Stimulated activated naive CD4-positive, alpha-beta T cell (primary cell): ENCODE measurements around the gene RAB40A.

ENCODE experiments used
- DNase-seq, 6 experiments: peaks; one replicate each; lab custom pipeline; 2025; lab: John Stamatoyannopoulos, UW

RAB40A gene, protein sequence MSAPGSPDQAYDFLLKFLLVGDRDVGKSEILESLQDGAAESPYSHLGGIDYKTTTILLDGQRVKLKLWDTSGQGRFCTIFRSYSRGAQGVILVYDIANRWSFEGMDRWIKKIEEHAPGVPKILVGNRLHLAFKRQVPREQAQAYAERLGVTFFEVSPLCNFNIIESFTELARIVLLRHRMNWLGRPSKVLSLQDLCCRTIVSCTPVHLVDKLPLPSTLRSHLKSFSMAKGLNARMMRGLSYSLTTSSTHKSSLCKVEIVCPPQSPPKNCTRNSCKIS

DNA sequence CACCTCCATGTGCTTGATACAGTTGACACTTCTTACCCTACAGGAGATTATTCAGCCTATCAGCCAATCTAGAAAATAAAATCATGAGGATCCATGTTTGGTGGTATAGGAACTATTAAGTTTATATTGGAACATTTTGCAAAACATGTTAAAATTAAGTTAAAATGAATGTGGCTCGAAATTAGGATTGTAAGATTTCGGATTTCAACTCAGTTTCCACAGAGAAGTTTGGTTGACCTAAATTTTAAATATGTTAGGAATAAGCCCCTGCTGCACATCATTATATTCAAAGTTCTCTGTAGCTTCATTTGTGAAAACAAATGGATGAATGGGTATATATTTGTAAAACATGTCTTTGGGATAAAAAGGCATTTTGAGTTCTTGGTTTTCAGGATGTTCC, at the start of gene RAB40A:
RAB40A (minus strand) TSS at position 101 of the 400 bp plus-strand sequence. CDS start 18,733 bp downstream, outside the sequence.
- no peak for DNase-seq

GRCh38 chrX:103565752-103566151, 46.5 kb upstream of the RAB40A start:
- DNase-seq = no peak

GRCh38 chrX:103565197-103565596, 45.9 kb upstream of the RAB40A start:
- no peak for DNase-seq

DNA sequence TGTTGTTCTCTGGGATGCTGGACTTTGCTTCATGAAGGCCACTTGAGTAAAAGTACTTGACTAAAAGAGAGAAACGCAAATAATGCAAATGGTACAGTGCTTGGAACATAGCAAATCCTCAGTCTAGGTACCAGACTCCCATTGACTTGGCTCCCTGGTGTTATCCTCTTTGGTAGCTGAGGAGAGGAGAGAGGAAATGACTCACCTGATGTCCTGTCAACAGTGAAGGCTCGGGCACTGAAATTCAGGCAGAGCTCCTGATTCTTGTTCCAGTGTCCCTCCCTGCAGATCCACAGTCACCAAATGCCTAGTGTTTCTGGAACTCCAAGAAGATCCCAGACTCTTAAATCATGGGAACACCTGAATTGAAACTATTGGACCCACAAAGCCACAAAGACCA, 43.5 kb upstream of the RAB40A start:
- DNase-seq = no peak

DNA sequence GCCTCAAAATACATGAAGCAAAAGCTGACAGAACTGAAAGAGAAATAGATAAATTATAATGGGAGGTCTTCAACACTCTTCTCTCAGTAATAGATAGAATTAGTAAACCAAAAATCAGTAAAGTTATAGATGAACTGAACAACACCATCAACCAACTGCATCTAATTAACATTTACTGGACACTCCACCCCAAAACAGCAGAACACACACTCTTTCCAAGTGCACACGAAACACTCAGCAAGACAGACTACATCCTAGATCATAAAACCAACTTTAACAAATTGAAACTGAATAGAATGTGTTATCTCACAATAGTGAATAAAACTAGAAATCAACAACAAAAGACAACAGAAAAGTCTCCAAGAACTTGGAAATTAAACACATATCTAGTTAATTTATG, 41.0 kb upstream of the RAB40A start:
- DNase-seq = no peak

- DNase-seq = no peak
These were observed 37.8 kb upstream of the RAB40A start for GRCh38 chrX:103556963-103557612.

- peak; percentile 12 to 68 (median 57) for DNase-seq
These were observed 35.6 kb upstream of the RAB40A start for GRCh38 chrX:103554687-103555424.

- DNase-seq = no peak
These were observed 32.9 kb upstream of the RAB40A start for GRCh38 chrX:103552236-103552635.

DNA sequence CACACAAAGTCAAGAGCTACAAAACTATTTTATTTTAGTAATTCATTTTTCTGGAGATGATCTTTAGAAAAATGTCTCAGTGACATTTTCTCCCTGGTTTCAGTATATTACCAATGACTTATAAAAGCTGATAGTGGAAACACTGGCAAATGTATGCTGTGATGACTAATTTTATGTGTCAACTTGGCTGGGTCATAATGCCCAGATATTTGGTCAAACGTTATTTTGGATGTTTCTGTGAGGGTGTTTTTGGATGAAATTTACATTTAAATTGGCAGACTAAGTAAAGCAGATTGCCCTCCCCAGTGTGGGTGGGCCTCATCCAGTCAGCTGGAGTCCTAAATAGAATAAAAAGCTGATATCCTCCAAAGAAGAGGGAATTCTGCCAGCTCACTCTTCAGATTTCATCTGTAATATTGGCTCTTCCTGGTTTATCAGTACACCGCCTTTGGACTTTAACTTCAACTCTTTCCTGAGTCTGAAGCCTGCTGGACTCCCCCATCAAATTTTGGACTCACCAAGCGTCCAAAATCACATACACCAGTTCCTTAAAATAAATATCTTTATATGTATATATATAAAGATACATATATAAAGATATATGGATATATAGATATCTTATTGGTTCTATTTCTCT, 31.2 kb upstream of the RAB40A start:
- no peak for DNase-seq

DNA sequence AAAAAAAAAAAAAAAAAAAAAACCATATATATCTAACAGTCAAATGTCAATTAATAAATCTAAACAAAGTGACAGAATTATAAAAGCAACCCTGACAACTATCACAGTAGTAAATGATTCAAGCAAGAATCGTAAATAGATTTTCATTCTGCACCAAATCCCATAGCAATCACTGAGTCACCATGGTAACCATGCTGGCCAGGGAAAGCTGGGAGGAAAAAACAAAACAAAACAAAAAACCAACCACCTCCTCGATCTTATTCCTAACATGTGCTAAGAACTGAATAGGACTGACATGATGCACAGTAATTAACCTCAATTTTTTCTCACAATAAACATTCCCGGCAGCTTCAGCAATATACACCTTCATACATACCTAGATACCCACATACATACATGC, 30.6 kb upstream of the RAB40A start:
- no peak for DNase-seq

DNA sequence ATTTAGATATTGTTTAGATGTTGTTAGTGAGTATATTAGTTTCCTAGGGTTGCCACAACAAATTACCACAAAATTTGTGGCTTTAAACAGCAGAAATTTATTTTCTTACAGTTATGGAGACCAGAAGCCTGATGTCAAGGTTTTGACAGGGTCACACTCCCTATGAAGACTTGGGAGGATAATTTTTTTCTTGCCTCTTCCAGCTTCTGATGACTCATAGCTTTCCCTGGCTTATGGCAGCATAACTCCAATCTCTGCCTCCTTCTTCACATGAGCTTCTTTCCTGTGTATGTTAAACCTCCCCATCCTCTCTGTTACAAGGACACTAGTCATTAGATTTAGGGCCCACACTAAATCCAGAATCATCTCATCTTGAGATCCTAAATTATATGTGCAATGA, 20.9 kb upstream of the RAB40A start:
- DNase-seq = no peak

DNA sequence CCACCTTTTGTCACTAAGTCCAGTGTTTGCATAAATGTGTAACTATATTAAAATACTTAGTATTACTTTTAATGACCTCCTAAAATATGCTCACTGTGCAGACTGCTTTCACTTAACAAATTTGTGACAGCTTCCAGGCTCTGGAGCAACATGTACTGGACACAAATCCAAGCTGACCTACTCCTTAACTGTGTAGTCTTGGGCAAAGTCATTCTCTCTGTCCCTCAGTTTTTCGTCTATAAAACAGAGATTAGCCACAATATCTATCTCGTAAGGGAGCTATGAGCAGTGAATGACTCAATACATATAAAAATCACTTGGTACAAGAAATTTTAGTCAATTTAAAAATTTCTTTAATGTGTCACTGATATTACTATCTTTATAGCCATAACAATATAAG, 20.4 kb upstream of the RAB40A start:
- DNase-seq = no peak

DNA sequence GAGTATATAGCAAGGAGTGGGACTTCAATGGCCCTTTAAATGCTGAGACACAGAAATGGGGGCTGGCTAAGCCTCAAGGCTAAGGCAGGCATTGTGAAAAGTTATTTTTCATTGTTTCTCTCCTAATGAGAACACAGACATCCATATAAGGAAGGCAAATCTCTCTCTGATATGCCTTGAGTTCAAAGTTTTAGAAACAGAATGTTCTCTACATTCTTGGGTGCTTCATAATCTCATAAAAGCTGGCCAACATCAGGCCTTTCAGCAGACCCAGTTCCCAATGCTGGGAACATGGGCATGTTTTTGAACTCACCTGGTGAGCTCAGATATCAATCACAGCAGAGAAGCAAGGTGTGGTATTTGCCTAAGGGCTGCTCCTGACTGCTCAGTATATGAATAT, 19.4 kb upstream of the RAB40A start:
- no peak for DNase-seq

DNA sequence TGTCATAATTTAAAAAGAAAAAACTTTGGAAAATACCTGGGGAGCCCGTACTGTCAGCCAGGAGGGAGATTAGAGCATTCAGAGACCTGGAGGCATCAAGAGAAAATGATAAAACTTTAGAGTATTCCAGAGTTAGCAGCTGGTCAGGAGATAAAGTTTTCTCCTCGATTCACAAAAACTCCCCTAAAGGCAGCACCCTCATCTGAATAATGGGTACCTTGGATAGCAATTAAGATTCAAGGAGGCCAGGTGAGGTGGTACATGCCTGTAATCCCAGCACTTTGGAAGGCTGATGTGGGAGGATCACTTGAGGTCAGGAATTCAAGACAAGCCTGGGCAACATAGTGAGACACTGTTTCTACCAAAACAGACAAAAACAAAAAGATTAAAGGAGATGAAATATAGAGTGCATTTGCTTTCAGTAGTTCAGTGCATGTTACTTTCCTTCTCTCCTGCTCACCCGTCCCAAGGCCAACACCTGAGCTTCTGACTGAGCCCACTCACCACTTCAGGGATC, 18.6 kb upstream of the RAB40A start:
- DNase-seq = no peak

DNA sequence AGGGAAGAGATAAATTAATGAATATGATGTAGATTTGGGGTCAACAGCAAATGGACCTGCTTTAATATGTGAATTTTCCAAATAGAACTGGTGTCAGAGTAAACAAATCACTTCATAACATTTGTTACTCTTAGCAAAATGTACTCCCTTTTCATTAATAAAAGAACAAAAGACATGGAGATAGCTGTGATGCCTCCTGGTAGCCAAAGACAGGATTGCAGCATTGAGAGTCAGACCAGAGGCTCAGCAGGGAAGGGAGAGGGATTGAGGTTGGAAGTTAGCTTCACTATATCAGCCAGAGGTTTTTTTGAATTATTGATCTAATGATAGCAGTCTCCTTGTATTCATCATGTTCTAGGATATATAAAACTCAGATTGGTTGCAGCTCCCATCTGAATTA, 17.4 kb upstream of the RAB40A start:
- DNase-seq = no peak

DNA sequence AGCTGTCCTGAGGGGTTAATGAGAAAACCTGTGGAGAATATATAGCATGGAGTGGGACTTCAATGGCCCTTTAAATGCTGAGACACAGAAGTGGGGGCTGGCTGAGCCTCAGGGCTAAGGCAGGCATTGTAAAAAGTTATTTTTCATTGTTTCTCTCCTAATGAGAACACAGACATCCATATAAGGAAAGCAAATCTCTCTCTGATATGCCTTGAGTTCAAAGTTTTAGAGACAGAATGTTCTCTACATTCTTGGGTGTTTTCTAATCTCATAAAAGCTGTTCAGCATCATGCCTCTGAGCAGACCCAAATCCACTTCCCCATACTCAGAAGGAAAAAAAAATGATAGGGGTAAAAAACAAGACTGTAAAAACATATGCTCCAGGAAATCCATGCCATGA, 16.8 kb upstream of the RAB40A start:
- no peak for DNase-seq

DNA sequence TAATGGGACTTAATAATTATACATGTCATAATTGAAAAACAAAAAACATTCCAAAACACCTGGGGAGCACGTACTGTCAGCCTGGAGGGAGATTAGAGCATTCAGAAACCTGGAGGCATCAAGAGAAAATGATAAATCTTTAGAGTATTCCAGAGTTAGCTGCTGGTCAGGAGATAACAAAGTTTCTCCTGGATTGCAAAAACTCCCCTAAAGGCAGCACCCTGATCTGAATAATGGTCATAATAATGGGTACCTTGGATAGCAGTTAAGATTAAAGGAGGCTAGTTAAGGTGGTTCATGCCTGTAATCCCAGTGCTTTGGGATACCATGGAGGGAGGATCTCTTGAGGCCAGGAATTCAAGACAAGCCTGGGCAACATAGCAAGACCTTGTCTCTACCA, 15.9 kb upstream of the RAB40A start:
- no peak for DNase-seq

DNA sequence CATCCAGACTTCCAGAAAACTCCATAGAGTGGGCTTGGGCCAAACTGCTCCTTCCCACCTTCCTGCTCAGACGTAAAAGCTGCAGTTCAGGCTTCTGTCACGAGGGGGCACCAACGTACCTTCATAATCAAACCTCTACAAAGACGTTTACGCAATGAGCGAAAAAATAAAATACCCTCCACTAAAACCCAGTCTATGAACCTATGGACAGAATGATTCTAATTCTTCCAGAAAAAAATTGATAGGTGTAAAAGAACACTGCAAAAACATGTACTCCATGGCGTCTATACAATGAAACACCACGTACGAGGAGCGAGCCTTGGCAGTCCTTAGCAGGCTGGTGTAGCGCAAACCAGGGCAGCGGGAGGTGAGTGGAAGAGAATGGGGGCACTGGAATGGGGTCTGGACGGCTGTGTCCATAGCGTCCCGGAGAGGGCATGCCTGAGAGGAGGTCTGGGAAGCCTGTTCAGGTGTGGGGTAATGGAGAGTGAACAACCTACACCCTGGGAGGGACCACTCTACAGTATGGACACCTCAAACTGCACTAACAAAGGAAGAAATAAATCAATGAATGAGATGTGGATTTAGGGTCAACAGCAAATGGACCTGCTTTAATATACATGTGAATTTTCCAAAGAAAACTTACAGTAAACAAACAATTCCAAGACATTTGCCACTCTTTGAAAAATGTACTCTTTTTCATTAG, 14.4 kb upstream of the RAB40A start:
- DNase-seq = peak; percentile 9 to 74 (median 57)

GRCh38 chrX:103531002-103531401, 11.7 kb upstream of the RAB40A start:
- no peak for DNase-seq

DNA sequence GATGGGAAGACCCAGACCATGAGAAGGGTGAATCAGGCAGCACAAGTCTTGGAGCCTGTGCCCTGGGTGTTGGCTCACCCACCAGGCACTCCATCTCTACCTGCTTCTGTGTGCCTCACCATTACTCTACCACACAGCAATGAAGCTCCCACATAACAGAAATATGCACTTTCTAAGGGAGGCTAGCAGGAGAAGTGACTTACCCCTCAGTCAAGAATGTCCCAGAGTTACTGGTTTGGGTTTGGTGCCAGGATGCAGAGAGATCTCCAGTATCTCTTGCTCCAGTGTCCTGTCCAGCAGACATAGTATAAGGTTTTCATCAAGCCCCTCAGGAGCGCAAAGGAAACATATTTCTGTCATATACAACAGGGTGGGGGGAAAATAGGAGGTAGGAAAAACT, 11.3 kb upstream of the RAB40A start:
- DNase-seq = no peak

DNA sequence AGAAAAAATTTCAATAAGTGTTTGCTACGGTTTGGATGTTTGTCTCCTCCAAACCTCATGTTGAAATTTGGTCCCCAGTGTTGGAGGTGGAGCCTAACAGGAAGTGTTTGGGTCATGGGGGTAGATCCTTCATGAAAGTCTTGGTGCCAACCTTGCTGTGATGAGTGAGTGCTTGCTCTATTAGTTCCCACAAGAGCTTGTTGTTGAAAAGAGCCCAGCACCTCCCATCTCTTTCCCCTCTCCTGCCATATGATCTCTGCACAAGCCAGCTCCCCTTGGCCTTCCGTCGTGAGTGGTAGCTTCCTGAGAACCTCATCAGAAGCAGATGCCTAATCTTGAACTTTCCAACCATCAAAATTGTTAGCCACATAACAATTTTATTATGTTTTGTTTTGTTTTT, 10.3 kb upstream of the RAB40A start:
- no peak for DNase-seq

GRCh38 chrX:103524747-103525146, 5.5 kb upstream of the RAB40A start:
- DNase-seq = no peak
